ENCODE results near the gene IGFBP4. TPM values are rescaled to one million over a fixed set of nuclear protein-coding genes. Genes with fewer than 3 reads are reported as not detected.

The IGFBP4 gene
- total RNA-seq, 4 donors from 2014 or later: 234 to 334 (median 274) TPM

DNA sequence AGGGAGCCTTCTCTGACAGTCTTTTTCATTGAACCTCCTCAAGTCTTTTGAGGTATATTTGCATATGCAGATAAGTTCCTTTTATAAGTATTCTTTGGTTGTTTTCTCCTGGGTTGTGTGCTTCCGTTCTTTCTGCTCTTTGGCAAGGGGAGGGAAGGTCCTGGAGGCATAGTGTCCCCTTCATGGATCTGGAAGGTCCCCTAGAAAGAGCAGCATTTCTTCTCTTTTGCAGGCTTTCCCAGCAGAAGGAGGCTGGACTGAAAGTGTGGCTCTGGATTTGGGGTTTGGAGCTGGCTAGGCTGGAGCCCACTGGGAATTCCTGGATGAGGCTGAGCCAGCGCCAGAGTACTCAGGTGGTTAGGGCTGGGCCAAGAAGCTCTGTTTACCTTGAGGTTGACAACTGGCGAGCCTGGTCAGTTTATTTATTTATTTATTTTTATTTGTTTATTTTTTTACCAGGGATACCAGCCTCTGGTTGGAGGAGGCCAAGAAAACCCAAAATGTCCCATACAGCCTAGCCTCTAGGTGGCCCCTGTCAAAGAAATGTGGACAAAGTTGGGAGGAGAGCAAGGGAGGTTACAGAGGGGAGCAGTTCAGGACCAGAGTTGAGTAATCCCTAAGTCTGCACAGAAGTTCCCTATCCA is 20.1 kb upstream of the IGFBP4 start:
- no peaks in the 10 kb centered on the region for H3K36me3 ChIP-seq
- no peaks in the 10 kb centered on the region for H3K9me3 ChIP-seq
- H3K4me1 ChIP-seq: peaks cover 5 to 9% of the 10 kb centered on the region in 2 donors
- 68 to 76% methylated on average over 3 of the region's 3 CpGs for WGBS, 2 donors
- TF ChIP-seq, protein P1, sequence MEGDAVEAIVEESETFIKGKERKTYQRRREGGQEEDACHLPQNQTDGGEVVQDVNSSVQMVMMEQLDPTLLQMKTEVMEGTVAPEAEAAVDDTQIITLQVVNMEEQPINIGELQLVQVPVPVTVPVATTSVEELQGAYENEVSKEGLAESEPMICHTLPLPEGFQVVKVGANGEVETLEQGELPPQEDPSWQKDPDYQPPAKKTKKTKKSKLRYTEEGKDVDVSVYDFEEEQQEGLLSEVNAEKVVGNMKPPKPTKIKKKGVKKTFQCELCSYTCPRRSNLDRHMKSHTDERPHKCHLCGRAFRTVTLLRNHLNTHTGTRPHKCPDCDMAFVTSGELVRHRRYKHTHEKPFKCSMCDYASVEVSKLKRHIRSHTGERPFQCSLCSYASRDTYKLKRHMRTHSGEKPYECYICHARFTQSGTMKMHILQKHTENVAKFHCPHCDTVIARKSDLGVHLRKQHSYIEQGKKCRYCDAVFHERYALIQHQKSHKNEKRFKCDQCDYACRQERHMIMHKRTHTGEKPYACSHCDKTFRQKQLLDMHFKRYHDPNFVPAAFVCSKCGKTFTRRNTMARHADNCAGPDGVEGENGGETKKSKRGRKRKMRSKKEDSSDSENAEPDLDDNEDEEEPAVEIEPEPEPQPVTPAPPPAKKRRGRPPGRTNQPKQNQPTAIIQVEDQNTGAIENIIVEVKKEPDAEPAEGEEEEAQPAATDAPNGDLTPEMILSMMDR (IDR thresholded peaks at IDR 0.05): peak in 1 of 6 experiments; percentile 6
- TF ChIP-seq POLR2A (IDR thresholded peaks at IDR 0.05): no peak
- H3K27me3 ChIP-seq: no peaks in the 10 kb centered on the region
- no peak overlapping the region for H3K27ac ChIP-seq
- H3K4me3 ChIP-seq (replicated peaks in 1 of 3): no peak overlapping the region
- intact Hi-C loops (cut with DNase I): no loop called here
- no peak for DNase-seq

DNA sequence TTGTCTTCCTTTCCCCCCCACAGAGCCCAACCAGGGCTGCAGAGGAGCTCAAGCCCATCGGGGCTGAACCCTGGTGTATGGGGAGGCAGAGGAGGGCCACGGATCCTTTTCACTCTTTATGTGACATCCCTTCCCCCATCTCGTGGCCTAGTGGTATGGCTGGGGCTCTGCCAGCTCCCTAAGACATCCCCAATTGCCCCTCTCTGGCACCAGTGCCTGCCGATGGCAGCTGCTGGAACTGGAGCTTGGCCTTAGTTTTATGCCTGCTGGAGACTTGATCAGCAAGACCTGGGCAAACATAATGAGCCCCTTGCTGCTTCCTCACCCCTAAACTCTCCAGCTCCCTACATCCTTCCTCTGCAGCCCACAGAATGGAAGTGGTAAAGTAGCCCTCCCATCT is 17.5 kb upstream of the IGFBP4 start:
- no peak for TF ChIP-seq POLR2A (IDR thresholded peaks at IDR 0.05)
- TF ChIP-seq, protein P1 (IDR thresholded peaks at IDR 0.05): no peak
- no peaks in the 10 kb centered on the region for H3K27me3 ChIP-seq
- intact Hi-C loops (cut with DNase I): no loop called here
- no peak for DNase-seq
- H3K9me3 ChIP-seq: no peaks in the 10 kb centered on the region
- 71 to 75% methylated on average over 4 of the region's 4 CpGs for WGBS, 2 donors
- no peak overlapping the region for H3K4me3 ChIP-seq (replicated peaks in 1 of 3)
- no peaks in the 10 kb centered on the region for H3K36me3 ChIP-seq
- H3K27ac ChIP-seq: no peak overlapping the region
- H3K4me1 ChIP-seq: peaks cover 0 to 9% of the 10 kb centered on the region in 2 donors

DNA sequence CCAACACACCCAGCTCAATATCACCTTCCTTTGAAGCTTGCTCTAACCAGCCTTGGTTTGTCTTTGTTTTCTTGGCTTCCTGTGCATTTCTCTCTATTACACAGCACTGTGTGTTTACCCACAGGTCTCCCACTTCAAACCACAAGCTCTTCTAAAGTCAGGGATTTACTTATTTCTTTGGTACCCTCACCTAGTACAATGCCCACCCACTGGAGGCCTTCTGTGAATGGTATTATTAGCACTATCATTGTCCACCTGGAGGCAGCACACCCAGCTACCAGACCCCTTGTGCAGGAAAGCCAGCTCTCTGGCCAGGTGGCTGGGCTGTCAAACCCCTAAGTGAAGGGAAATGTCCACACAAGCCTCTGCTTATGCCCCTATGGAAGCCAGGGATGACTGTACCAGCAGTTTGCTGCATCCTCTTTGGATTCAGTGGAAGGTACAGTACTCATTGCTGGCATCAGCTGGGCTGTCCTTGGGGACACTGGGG is 16.2 kb upstream of the IGFBP4 start:
- no peak overlapping the region for H3K27ac ChIP-seq
- no peak for DNase-seq
- no peaks in the 10 kb centered on the region for H3K9me3 ChIP-seq
- TF ChIP-seq, protein P1 (IDR thresholded peaks at IDR 0.05): no peak
- no peak for TF ChIP-seq POLR2A (IDR thresholded peaks at IDR 0.05)
- peaks cover 0 to 9% of the 10 kb centered on the region in 2 donors for H3K4me1 ChIP-seq
- no peak overlapping the region for H3K4me3 ChIP-seq (replicated peaks in 1 of 3)
- no peaks in the 10 kb centered on the region for H3K36me3 ChIP-seq
- no peaks in the 10 kb centered on the region for H3K27me3 ChIP-seq
- intact Hi-C loops (cut with DNase I): no loop called here

DNA sequence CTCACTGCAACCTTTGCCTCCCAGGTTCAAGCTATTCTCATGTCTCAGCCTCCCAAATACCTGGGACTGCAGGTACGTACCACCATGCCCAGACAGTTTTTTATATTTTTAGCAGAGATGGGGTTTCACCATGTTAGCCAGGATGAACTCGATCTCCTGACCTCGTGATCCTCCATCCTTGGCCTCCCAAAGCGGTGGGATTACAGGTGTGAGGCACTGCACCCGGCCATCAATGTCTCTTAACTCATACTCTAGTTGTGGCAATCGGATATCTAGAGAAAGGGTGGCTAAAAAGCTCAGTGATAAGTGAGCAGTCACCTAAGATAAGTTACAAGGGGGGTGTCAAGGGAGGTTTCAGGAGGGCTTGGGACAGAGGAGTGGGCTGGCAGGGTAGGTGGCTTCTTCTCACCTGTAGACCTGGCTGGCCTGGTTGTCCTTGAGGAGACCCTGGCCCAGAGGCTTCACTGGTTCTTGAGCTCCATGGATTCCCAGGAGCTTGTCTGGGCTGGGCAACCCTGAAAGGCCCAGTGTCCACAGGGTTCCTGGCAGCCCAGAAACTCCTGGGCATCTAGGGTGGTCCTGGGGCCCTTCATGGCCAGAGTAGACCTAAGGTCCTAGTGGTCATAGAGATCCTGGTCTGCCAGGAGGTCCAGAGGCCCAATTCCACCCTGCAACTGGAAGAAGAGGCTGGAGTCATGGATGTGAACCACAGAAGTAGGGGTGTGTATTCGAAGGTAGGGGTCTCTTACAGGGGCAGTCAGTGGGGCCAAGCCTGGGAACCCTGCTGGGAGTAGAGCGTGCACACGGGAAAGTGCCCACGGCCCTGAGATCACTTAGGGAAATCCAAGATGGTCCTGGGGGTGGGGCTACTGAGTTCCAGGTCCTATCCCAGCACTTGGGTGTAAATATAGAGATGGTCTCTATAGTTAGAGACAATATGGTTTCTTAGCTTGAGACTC is 12.7 kb upstream of the IGFBP4 start:
- no peak for TF ChIP-seq POLR2A (IDR thresholded peaks at IDR 0.05)
- TF ChIP-seq, protein P1 (IDR thresholded peaks at IDR 0.05): no peak
- peaks cover 0 to 12% of the 10 kb centered on the region in 2 donors for H3K4me1 ChIP-seq
- H3K4me3 ChIP-seq (replicated peaks in 1 of 3): no peak overlapping the region
- intact Hi-C loops (cut with DNase I): no loop called here
- no peaks in the 10 kb centered on the region for H3K9me3 ChIP-seq
- WGBS, 2 donors: 87 to 94% methylated on average over 9 to 10 of the region's 10 CpGs
- DNase-seq: no peak
- no peaks in the 10 kb centered on the region for H3K36me3 ChIP-seq
- no peak overlapping the region for H3K27ac ChIP-seq
- no peaks in the 10 kb centered on the region for H3K27me3 ChIP-seq

DNA sequence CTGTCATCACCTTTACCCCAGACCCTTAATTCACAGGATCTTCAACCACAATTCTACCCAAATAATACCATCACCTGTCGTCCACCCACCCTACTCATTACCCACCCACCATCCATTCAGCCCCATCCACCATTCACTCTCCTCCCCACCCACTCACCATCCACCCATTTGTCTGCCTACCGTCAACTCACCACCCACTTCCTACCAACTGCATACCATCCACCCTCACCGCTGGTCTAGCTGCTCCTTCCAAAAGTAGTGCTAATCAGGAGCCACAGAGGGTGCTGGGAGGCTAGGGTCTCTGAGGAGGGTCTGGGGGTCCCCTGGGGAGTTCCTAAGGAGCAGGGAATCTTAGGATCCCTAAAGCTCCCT is 12.0 kb upstream of the IGFBP4 start:
- Histone ChIP-seq H3K4me1 (peaks cover 0 to 12% of the 10 kb centered on the region in 2 donors), H3K36me3 (no peaks in the 10 kb centered on the region), H3K27ac (no peak overlapping the region), H3K27me3 (no peaks in the 10 kb centered on the region), H3K9me3 (no peaks in the 10 kb centered on the region), H3K4me3 (replicated peaks in 1 of 3) (no peak overlapping the region)
- intact Hi-C loops (cut with DNase I): no loop called here
- TF ChIP-seq, protein P1 (IDR thresholded peaks at IDR 0.05): no peak
- TF ChIP-seq POLR2A (IDR thresholded peaks at IDR 0.05): no peak
- WGBS, 2 donors: 95 to 96% methylated on average over 3 of the region's 3 CpGs
- no peak for DNase-seq

Measured in thyroid gland (tissue), 4 donors.